SU-DHL-6 (cell line): ENCODE measurements around the gene GAL3ST3.

Source experiments
- H2AFZ ChIP-seq: fragments of 200-600 bp; sonication (generic); 2 replicates; pipeline ENCODE4 v1.6.1; 2014; ENCODE audit warnings: low read depth, mild to moderate bottlenecking, moderate library complexity, mixed read lengths, antibody characterized with exemption, low read length; ENCODE audit not compliant: severe bottlenecking
- H3F3A ChIP-seq: fragments of 200-600 bp; shearing (Covaris generic); 2 replicates; pipeline ENCODE4 v1.6.0; 2016; ENCODE audit warnings: antibody characterized with exemption, mild to moderate bottlenecking; ENCODE audit not compliant: insufficient read depth
- H3K27ac ChIP-seq: fragments of 200-600 bp; sonication (generic); 2 replicates; pipeline ENCODE4 v1.5.1; 2016; ENCODE audit warnings: low read depth, mild to moderate bottlenecking, low read length, moderate library complexity, mixed read lengths
- H3K27me3 ChIP-seq: fragments of 200-600 bp; sonication (generic), shearing (Covaris generic); 2 replicates; pipeline ENCODE4 v1.6.0; 2014; ENCODE audit warnings: mild to moderate bottlenecking, low read length
- H3K36me3 ChIP-seq: fragments of 200-600 bp; sonication (generic); 2 replicates; pipeline ENCODE4 v1.6.1; 2014; ENCODE audit warnings: mild to moderate bottlenecking, low read length, mixed read lengths
- H3K4me2 ChIP-seq: fragments of 300-600, 200-600 bp; shearing (Covaris generic), sonication (generic); 2 replicates; pipeline ENCODE4 v1.6.0; 2014; ENCODE audit warnings: low read length, low read depth, mild to moderate bottlenecking; ENCODE audit not compliant: poor library complexity, severe bottlenecking
- H3K4me3 ChIP-seq: fragments of 200-600 bp; sonication (generic); 2 replicates; pipeline ENCODE4 v1.5.1; 2014; ENCODE audit warnings: antibody characterized with exemption, low read length, mild to moderate bottlenecking, mixed read lengths; ENCODE audit not compliant: insufficient read depth, poor library complexity, severe bottlenecking
- H3K79me2 ChIP-seq: fragments of 200-600 bp; sonication (generic); 2 replicates; pipeline ENCODE4 v1.6.1; 2014; ENCODE audit warnings: mild to moderate bottlenecking, low read length, moderate library complexity; ENCODE audit not compliant: insufficient read depth
- H3K9ac ChIP-seq: fragments of 200-600 bp; sonication (generic); 2 replicates; pipeline ENCODE4 v1.7.0; 2014; ENCODE audit warnings: mild to moderate bottlenecking, low read length
- H3K9me2 ChIP-seq: fragments of 200-600 bp; sonication (generic); replicated peaks from 2 replicates; pipeline ENCODE4 v1.6.1; 2014; ENCODE audit warnings: low read length; ENCODE audit not compliant: insufficient read depth
- H3K9me3 ChIP-seq: fragments of 200-600 bp; sonication (generic); 2 replicates; pipeline ENCODE4 v1.6.1; 2014; ENCODE audit warnings: low read length, mixed read lengths; ENCODE audit not compliant: insufficient read depth
- H4K20me1 ChIP-seq: fragments of 200-600 bp; sonication (generic); 2 replicates; pipeline ENCODE4 v1.6.1; 2014; ENCODE audit warnings: low read depth, mild to moderate bottlenecking, antibody characterized with exemption, low read length, moderate library complexity, mixed read lengths
- EZH2phosphoT487 ChIP-seq: fragments of 200-600 bp; sonication (generic), shearing (Covaris generic); conservative IDR thresholded peaks from 2 replicates; pipeline ENCODE4 v1.6.1; 2018; ENCODE audit warnings: mild to moderate bottlenecking, antibody characterized with exemption, low read length, moderate library complexity, mixed read lengths
- TF ChIP-seq, protein P1 (sequence below): fragments of 200-600 bp; sonication (generic); IDR thresholded peaks from one replicate; pipeline ENCODE4 v1.5.1; 2017; ENCODE audit warnings: antibody characterized with exemption, mild to moderate bottlenecking, low read length, moderate library complexity; ENCODE audit not compliant: insufficient read depth, poor library complexity, severe bottlenecking

The GAL3ST3 gene

DNA sequence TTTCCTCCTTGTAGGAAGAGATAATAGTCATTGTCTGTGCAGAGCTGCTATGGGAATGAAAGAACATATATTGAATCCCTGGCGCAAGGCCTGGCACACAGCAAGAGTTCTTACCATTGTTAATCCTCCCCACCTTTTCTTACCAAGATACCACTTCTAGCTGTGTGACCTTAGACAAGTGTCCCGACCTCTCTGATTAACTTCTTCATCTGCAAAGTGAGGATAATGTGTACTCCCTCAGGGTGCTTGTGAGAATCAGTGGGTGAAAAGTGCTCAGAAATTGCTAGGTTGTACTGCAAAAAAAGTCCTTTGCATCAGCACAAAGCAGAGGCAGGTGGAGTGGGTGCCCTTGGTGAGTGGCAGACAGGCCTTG lies 40.9 kb downstream of the GAL3ST3 start:
- Histone ChIP-seq H3K9ac (no peak overlapping the region), H3K9me2 (no peaks in the 10 kb centered on the region), H3K79me2 (peaks cover 5% of the 10 kb centered on the region), H3K36me3 (no peaks in the 10 kb centered on the region), H3F3A (peaks cover 4% of the 10 kb centered on the region; the same call in 1 of the 2 replicates), H3K4me2 (no peak overlapping the region), H3K27me3 (no peaks in the 10 kb centered on the region), H3K4me3 (no peak overlapping the region), H3K27ac (no peak overlapping the region), H4K20me1 (no peaks in the 10 kb centered on the region), H3K9me3 (no peaks in the 10 kb centered on the region), H2AFZ (no peak overlapping the region)
- TF ChIP-seq EZH2phosphoT487: no peak
- TF ChIP-seq, protein P1, sequence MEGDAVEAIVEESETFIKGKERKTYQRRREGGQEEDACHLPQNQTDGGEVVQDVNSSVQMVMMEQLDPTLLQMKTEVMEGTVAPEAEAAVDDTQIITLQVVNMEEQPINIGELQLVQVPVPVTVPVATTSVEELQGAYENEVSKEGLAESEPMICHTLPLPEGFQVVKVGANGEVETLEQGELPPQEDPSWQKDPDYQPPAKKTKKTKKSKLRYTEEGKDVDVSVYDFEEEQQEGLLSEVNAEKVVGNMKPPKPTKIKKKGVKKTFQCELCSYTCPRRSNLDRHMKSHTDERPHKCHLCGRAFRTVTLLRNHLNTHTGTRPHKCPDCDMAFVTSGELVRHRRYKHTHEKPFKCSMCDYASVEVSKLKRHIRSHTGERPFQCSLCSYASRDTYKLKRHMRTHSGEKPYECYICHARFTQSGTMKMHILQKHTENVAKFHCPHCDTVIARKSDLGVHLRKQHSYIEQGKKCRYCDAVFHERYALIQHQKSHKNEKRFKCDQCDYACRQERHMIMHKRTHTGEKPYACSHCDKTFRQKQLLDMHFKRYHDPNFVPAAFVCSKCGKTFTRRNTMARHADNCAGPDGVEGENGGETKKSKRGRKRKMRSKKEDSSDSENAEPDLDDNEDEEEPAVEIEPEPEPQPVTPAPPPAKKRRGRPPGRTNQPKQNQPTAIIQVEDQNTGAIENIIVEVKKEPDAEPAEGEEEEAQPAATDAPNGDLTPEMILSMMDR: no peak

DNA sequence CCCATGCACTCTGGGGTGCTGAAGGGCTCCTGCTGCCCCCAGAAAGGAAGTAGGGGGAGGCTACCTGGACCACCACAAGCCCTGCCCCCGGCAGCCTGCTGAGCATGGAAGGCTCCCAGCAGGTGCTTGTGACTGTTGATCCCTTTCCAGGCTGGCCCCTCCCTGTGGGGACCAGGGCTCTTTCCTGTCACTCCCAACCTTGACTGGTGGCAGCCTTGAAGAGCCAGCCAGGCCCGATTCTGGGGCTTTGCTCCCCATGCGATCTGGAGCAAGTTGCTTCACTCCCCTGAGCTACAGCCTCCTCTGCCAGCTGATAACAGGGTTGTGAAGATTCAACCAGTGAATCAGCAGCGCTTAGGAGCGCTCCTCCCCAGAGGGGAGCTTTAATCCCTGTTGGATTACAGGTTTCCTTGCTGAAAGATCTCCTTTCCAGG lies 41.7 kb downstream of the GAL3ST3 start:
- H3K9me3 ChIP-seq: no peaks in the 10 kb centered on the region
- H3K27ac ChIP-seq: no peak overlapping the region
- peaks cover 4% of the 10 kb centered on the region; the same call in 1 of the 2 replicates for H3F3A ChIP-seq
- H3K9ac ChIP-seq: no peak overlapping the region
- H3K4me3 ChIP-seq: no peak overlapping the region
- no peak overlapping the region for H2AFZ ChIP-seq
- H3K9me2 ChIP-seq: no peaks in the 10 kb centered on the region
- no peak for TF ChIP-seq EZH2phosphoT487
- TF ChIP-seq, protein P1: no peak
- no peaks in the 10 kb centered on the region for H3K27me3 ChIP-seq
- peaks cover 10% of the 10 kb centered on the region for H3K79me2 ChIP-seq
- no peaks in the 10 kb centered on the region for H4K20me1 ChIP-seq
- H3K36me3 ChIP-seq: no peaks in the 10 kb centered on the region
- H3K4me2 ChIP-seq: no peak overlapping the region

DNA sequence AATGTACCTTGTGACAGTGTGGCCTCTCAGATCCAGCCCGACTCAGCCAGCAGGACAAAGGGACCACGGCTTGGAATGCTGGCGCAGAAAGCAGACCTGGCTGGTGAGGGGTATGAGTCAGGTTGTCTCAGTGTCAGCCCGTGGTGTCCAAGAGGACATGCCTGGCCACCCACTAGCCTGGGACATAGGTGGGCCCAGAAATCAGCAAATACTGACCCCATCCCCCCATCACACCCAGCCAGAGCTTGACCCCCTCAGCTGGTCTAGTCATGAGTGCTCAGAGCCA lies 42.1 kb downstream of the GAL3ST3 start:
- Histone ChIP-seq H3F3A (peaks cover 4% of the 10 kb centered on the region; the same call in 1 of the 2 replicates), H3K9me2 (no peaks in the 10 kb centered on the region), H3K27ac (no peak overlapping the region), H3K36me3 (no peaks in the 10 kb centered on the region), H2AFZ (no peak overlapping the region), H4K20me1 (no peaks in the 10 kb centered on the region), H3K9ac (no peak overlapping the region), H3K9me3 (no peaks in the 10 kb centered on the region), H3K79me2 (peaks cover 10% of the 10 kb centered on the region), H3K27me3 (no peaks in the 10 kb centered on the region), H3K4me3 (no peak overlapping the region), H3K4me2 (no peak overlapping the region)
- TF ChIP-seq, protein P1: no peak
- TF ChIP-seq EZH2phosphoT487: no peak
